IMR-90 (cell line): ENCODE data around the gene NFIX. TPM values are rescaled to one million over a fixed set of nuclear protein-coding genes. Genes with fewer than 3 reads are reported as not detected.

Experiments used
- ATAC-seq: fragments of 200-7000 bp; cut with Tn5 transposase; 2 replicates; pipeline ENCODE4 v1.9.1; 2020; ENCODE audit warnings: low read depth, mild to moderate bottlenecking, moderate library complexity
- BruUV-seq: library from RNA; stranded (reverse); fragments of 400-500 nt; replicated peaks from 2 replicates; lab custom pipeline; 2021; lab: Mats Ljungman, UMichigan
- CTCF ChIA-PET: fragments of 300-600 bp; formaldehyde crosslinking; extraction: SDS; loops from one replicate; lab custom pipeline; 2021; ENCODE audit warnings: antibody characterized with exemption; lab: Yijun Ruan, JAX
- POLR2A ChIA-PET: fragments of 300-600 bp; sonication (Branson Sonifier 250); formaldehyde crosslinking; loops from one replicate; lab custom pipeline; 2022; ENCODE audit warnings: antibody characterized with exemption; ENCODE audit not compliant: unreplicated experiment; lab: Charles Lee
- DNase-seq: peaks from one replicate; pipeline ENCODE4 v3.0.0; 2013
- H2AFZ ChIP-seq: replicated peaks from 2 replicates; pipeline ENCODE3; 2013; ENCODE audit warnings: low read length, mild to moderate bottlenecking; ENCODE audit not compliant: poor library complexity
- H2AK5ac ChIP-seq: 2 replicates; pipeline ENCODE4 v1.6.1; 2013; ENCODE audit warnings: low read depth, low read length, inconsistent platforms
- H2AK9ac ChIP-seq: replicated peaks from 2 replicates; pipeline ENCODE3; 2013; ENCODE audit warnings: mild to moderate bottlenecking, low read depth, low read length, moderate library complexity; ENCODE audit not compliant: poor library complexity
- H2BK120ac ChIP-seq: 2 replicates; pipeline ENCODE4 v1.6.1; 2013; ENCODE audit warnings: low read depth, low read length, inconsistent platforms
- H2BK15ac ChIP-seq: 3 replicates; pipeline ENCODE4 v1.6.1; 2013; ENCODE audit warnings: low read depth, low read length, inconsistent platforms
- H2BK20ac ChIP-seq: 2 replicates; pipeline ENCODE4 v1.6.1; 2013; ENCODE audit warnings: low read depth, mild to moderate bottlenecking, inconsistent platforms, low read length, moderate library complexity
- H2BK5ac ChIP-seq: 2 replicates; pipeline ENCODE4 v1.6.1; 2013; ENCODE audit warnings: mild to moderate bottlenecking, low read depth, low read length, inconsistent platforms; ENCODE audit not compliant: poor library complexity, severe bottlenecking
- H3K14ac ChIP-seq: replicated peaks from 2 replicates; pipeline ENCODE4 v1.6.1; 2013; ENCODE audit warnings: low read depth, low read length, inconsistent platforms
- H3K18ac ChIP-seq: 2 replicates; pipeline ENCODE4 v1.6.1; 2013; ENCODE audit warnings: low read depth, low read length, control low read depth
- H3K23ac ChIP-seq: 2 replicates; pipeline ENCODE4 v1.6.1; 2013; ENCODE audit warnings: low read depth, low read length, inconsistent platforms
- H3K27ac ChIP-seq: 2 replicates; pipeline ENCODE4 v1.5.1; 2013; ENCODE audit warnings: mild to moderate bottlenecking, control low read depth, low read length; ENCODE audit not compliant: insufficient read depth
- H3K27me3 ChIP-seq: 2 replicates; pipeline ENCODE4 v1.6.1; 2013; ENCODE audit warnings: low read length; ENCODE audit not compliant: control insufficient read depth, insufficient read depth
- H3K36me3 ChIP-seq: 2 replicates; pipeline ENCODE4 v1.6.1; 2013; ENCODE audit warnings: low read length, mixed read lengths; ENCODE audit not compliant: control insufficient read depth, insufficient read depth
- H3K4ac ChIP-seq: 2 replicates; pipeline ENCODE4 v1.6.1; 2013; ENCODE audit warnings: low read depth, low read length, inconsistent platforms
- H3K4me1 ChIP-seq: 2 replicates; pipeline ENCODE4 v1.6.1; 2013; ENCODE audit warnings: low read length, mixed read lengths; ENCODE audit not compliant: control insufficient read depth, insufficient read depth
- H3K4me2 ChIP-seq: 2 replicates; pipeline ENCODE4 v1.6.1; 2013; ENCODE audit warnings: low read depth, mild to moderate bottlenecking, control low read depth, low read length, moderate library complexity
- H3K4me3 ChIP-seq: 2 replicates; pipeline ENCODE4 v1.5.1; 2013; ENCODE audit warnings: low read depth, mild to moderate bottlenecking, control low read depth, low read length, moderate library complexity; ENCODE audit not compliant: insufficient read depth
- H3K56ac ChIP-seq: 2 replicates; pipeline ENCODE4 v1.6.1; 2013; ENCODE audit warnings: low read length, inconsistent platforms; ENCODE audit not compliant: insufficient read depth; ENCODE audit errors: extremely low read depth
- H3K79me1 ChIP-seq, 2 experiments: 2 replicates each; pipeline ENCODE4 v1.6.1; 2013; ENCODE audit warnings: low read length in 2 of 2, inconsistent platforms in 1 of 2, low read depth in 1 of 2
- H3K9ac ChIP-seq: 2 replicates; pipeline ENCODE4 v1.6.1; 2013; ENCODE audit warnings: low read depth, low read length, control low read depth
- H3K9me1 ChIP-seq: 2 replicates; pipeline ENCODE4 v1.6.1; 2013; ENCODE audit warnings: low read length, inconsistent platforms; ENCODE audit not compliant: insufficient read depth
- H3K9me3 ChIP-seq: 2 replicates; pipeline ENCODE4 v1.6.1; 2013; ENCODE audit warnings: low read length; ENCODE audit not compliant: control insufficient read depth, insufficient read depth
- H4K20me1 ChIP-seq: 2 replicates; pipeline ENCODE4 v1.6.1; 2013; ENCODE audit warnings: low read length, inconsistent platforms; ENCODE audit not compliant: insufficient read depth
- H4K5ac ChIP-seq: 2 replicates; pipeline ENCODE4 v1.6.1; 2013; ENCODE audit warnings: mild to moderate bottlenecking, low read depth, low read length, control low read depth
- H4K8ac ChIP-seq, 2 experiments: 2 replicates each; pipeline ENCODE4 v1.6.1; 2013; ENCODE audit warnings: low read depth in 2 of 2, low read length in 2 of 2, control low read depth in 1 of 2, inconsistent platforms in 1 of 2
- H4K91ac ChIP-seq: 2 replicates; pipeline ENCODE4 v1.6.1; 2013; ENCODE audit warnings: low read depth, low read length, inconsistent platforms; ENCODE audit not compliant: insufficient read depth
- BHLHE40 ChIP-seq: fragments of 150-350 bp; IDR thresholded peaks from 2 replicates; pipeline ENCODE4 v1.6.1; 2016; ENCODE audit warnings: mild to moderate bottlenecking, low read depth, low read length
- CEBPB ChIP-seq: IDR thresholded peaks from 2 replicates; pipeline ENCODE4 v1.6.1; 2012; ENCODE audit warnings: low read depth, low read length, improper control_type of control experiment
- CHD1 ChIP-seq: IDR thresholded peaks from 2 replicates; pipeline ENCODE4 v1.6.1; 2012; ENCODE audit warnings: low read depth, low read length, improper control_type of control experiment
- FOS ChIP-seq: fragments of 150-350 bp; IDR thresholded peaks from 2 replicates; pipeline ENCODE4 v1.6.1; 2016; ENCODE audit warnings: low read depth, low read length
- MAFK ChIP-seq: IDR thresholded peaks from 2 replicates; pipeline ENCODE4 v1.6.1; 2012; ENCODE audit warnings: low read depth, low read length, improper control_type of control experiment
- MAZ ChIP-seq: IDR thresholded peaks from 2 replicates; pipeline ENCODE4 v1.6.1; 2012; ENCODE audit warnings: low read depth, mild to moderate bottlenecking, low read length, improper control_type of control experiment, moderate library complexity, borderline replicate concordance
- MXI1 ChIP-seq: IDR thresholded peaks from 2 replicates; pipeline ENCODE4 v1.6.1; 2012; ENCODE audit warnings: low read depth, mild to moderate bottlenecking, low read length, moderate library complexity, borderline replicate concordance
- NFE2L2 ChIP-seq: fragments of 150-350 bp; IDR thresholded peaks from 2 replicates; pipeline ENCODE4 v1.6.1; 2016; ENCODE audit warnings: low read depth, mild to moderate bottlenecking, low read length
- POLR2A ChIP-seq: IDR thresholded peaks from 2 replicates; pipeline ENCODE4 v1.6.1; 2012; ENCODE audit warnings: mild to moderate bottlenecking, low read depth, low read length
- RAD21 ChIP-seq: IDR thresholded peaks from 2 replicates; pipeline ENCODE4 v1.6.1; 2012; ENCODE audit warnings: low read length, improper control_type of control experiment
- RCOR1 ChIP-seq: IDR thresholded peaks from 2 replicates; pipeline ENCODE4 v1.6.1; 2012; ENCODE audit warnings: mild to moderate bottlenecking, low read length, improper control_type of control experiment; ENCODE audit not compliant: insufficient replicate concordance
- RFX5 ChIP-seq: IDR thresholded peaks from 2 replicates; pipeline ENCODE4 v1.8.0; 2012; ENCODE audit warnings: low read depth, mild to moderate bottlenecking, low read length, moderate library complexity
- SMC3 ChIP-seq: fragments of 150-350 bp; IDR thresholded peaks from 2 replicates; pipeline ENCODE4 v1.6.1; 2016; ENCODE audit warnings: low read depth, mild to moderate bottlenecking, antibody characterized with exemption, low read length, moderate library complexity
- WGBS, 2 experiments: methylation state at CpG; one replicate each; pipeline versions ENCODE4 v1.1.5 to v1.1.7; 2013; ENCODE audit warnings: missing lambda C conversion rate in 2 of 2; ENCODE audit not compliant: insufficient read length in 1 of 2; ENCODE audit errors: extremely low coverage in 2 of 2; 5-methylcytosine and 5-hydroxymethylcytosine counted together
- dilution Hi-C: fragments of 300-500 bp; cut with HindIII; formaldehyde crosslinking; loops from one replicate; pipeline ENCODE4 v1.14.3; 2018; ENCODE audit warnings: low sequenced_read_pairs; ENCODE audit not compliant: unreplicated experiment
- in situ Hi-C: fragments of 300-500 bp; cut with MboI; formaldehyde crosslinking; loops from 3 replicates; pipeline ENCODE4 v1.14.3; 2019; ENCODE audit warnings: low sequenced_read_pairs, inconsistent platforms, mixed read lengths
- intact Hi-C: fragments of 100-400 bp; cut with micrococcal nuclease; formaldehyde crosslinking; loops from 2 replicates; pipeline ENCODE4 v1.10.0; 2022
- polyA plus RNA-seq, 3 experiments: library from polyadenylated mRNA; depleted of rRNA; stranded (reverse); fragments of >200 nt; gene quantifications; 2 replicates each; pipeline ENCODE4 v1.2.3, GENCODE V29; 2012; ENCODE audit warnings: low replicate concordance in 1 of 3
- total RNA-seq: library from RNA; depleted of rRNA; stranded (reverse); fragments of >200 nt; gene quantifications from 2 replicates; pipeline ENCODE4 v1.2.3, GENCODE V29; 2012
- TF ChIP-seq, protein P1 (sequence below): conservative IDR thresholded peaks from 2 replicates; pipeline ENCODE4 v1.5.1; 2012; ENCODE audit warnings: mild to moderate bottlenecking, low read depth, low read length, improper control_type of control experiment
- TF ChIP-seq, protein P2 (sequence below): fragments of 150-350 bp; IDR thresholded peaks from 2 replicates; pipeline ENCODE4 v1.6.1; 2017; ENCODE audit warnings: mild to moderate bottlenecking, antibody characterized with exemption, low read length, low read depth
- TF ChIP-seq, protein P3 (sequence below): fragments of 150-350 bp; IDR thresholded peaks from 2 replicates; pipeline ENCODE4 v1.6.1; 2016; ENCODE audit warnings: low read depth, mild to moderate bottlenecking, low read length, moderate library complexity, borderline replicate concordance

The NFIX gene
- total and polyA plus RNA-seq, 2 of the 4 experiments (the other 2 are of a cell fraction) = 10.2 to 47.7 TPM

DNA sequence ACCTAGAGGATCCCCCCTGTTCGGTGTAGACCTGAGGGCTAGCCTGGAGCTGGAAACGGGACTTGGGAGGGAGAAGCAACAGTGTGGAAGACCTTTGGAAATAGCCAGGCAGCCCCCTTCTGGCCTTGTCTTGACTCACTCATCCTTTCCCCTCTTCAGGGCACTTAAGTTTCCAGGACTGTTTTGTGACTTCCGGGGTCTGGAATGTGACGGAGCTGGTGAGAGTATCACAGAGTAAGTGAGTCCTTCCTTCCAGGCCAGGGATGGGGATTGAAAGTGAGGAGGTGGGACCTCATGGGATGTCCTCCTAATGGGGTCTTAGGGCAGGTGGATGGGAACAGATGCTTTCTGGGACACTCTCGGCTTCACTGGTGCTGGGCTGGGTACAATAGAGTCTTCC is 78.0 kb downstream of the NFIX start:
- no peak overlapping the region for H2BK20ac ChIP-seq
- H4K20me1 ChIP-seq = peaks cover 25% of the 10 kb centered on the region
- no peak overlapping the region for H3K18ac ChIP-seq
- H3K4ac ChIP-seq = no peak overlapping the region
- in situ Hi-C loops = no loop called here
- no peak overlapping the region for H3K9ac ChIP-seq
- no peak overlapping the region for H3K14ac ChIP-seq
- no peak overlapping the region for H2AK5ac ChIP-seq
- H2BK5ac ChIP-seq = no peak overlapping the region
- TF ChIP-seq MAZ (no peak), NFE2L2 (no peak), FOS (no peak), SMC3 (no peak), MXI1 (no peak), POLR2A (no peak), CHD1 (no peak), MAFK (no peak), RCOR1 (no peak), BHLHE40 (no peak), CEBPB (no peak), RAD21 (no peak), RFX5 (no peak)
- TF ChIP-seq, protein P1, sequence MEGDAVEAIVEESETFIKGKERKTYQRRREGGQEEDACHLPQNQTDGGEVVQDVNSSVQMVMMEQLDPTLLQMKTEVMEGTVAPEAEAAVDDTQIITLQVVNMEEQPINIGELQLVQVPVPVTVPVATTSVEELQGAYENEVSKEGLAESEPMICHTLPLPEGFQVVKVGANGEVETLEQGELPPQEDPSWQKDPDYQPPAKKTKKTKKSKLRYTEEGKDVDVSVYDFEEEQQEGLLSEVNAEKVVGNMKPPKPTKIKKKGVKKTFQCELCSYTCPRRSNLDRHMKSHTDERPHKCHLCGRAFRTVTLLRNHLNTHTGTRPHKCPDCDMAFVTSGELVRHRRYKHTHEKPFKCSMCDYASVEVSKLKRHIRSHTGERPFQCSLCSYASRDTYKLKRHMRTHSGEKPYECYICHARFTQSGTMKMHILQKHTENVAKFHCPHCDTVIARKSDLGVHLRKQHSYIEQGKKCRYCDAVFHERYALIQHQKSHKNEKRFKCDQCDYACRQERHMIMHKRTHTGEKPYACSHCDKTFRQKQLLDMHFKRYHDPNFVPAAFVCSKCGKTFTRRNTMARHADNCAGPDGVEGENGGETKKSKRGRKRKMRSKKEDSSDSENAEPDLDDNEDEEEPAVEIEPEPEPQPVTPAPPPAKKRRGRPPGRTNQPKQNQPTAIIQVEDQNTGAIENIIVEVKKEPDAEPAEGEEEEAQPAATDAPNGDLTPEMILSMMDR = no peak
- TF ChIP-seq, protein P2, sequence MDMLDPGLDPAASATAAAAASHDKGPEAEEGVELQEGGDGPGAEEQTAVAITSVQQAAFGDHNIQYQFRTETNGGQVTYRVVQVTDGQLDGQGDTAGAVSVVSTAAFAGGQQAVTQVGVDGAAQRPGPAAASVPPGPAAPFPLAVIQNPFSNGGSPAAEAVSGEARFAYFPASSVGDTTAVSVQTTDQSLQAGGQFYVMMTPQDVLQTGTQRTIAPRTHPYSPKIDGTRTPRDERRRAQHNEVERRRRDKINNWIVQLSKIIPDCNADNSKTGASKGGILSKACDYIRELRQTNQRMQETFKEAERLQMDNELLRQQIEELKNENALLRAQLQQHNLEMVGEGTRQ = no peak
- TF ChIP-seq, protein P3, sequence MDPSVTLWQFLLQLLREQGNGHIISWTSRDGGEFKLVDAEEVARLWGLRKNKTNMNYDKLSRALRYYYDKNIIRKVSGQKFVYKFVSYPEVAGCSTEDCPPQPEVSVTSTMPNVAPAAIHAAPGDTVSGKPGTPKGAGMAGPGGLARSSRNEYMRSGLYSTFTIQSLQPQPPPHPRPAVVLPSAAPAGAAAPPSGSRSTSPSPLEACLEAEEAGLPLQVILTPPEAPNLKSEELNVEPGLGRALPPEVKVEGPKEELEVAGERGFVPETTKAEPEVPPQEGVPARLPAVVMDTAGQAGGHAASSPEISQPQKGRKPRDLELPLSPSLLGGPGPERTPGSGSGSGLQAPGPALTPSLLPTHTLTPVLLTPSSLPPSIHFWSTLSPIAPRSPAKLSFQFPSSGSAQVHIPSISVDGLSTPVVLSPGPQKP = no peak
- H3K56ac ChIP-seq = no peak overlapping the region
- H3K23ac ChIP-seq = no peak overlapping the region
- H4K91ac ChIP-seq = no peak overlapping the region
- CTCF ChIA-PET = interaction anchor here (1.3 kb wide), 1 partner anchor 12 kb away, joined by 3 read pairs; no protein-coding TSS in a partner anchor
- no peak overlapping the region for H2BK120ac ChIP-seq
- no peaks in the 10 kb centered on the region for H3K9me3 ChIP-seq
- no peak overlapping the region for H2AFZ ChIP-seq
- DNase-seq (no peak), ATAC-seq (no peak)
- H3K4me1 ChIP-seq = peaks cover 14% of the 10 kb centered on the region; the same call in 1 of the 2 replicates
- H4K5ac ChIP-seq = no peak overlapping the region
- H4K8ac ChIP-seq = no peak overlapping the region
- no peak overlapping the region for H2AK9ac ChIP-seq
- peaks cover 39% of the 10 kb centered on the region for H3K36me3 ChIP-seq
- H3K27ac ChIP-seq = no peak overlapping the region
- intact Hi-C loops = no loop called here
- dilution Hi-C loops = no loop called here
- no peak overlapping the region for H3K4me2 ChIP-seq
- no peak overlapping the region for H3K4me3 ChIP-seq
- H3K9me1 ChIP-seq = no peaks in the 10 kb centered on the region
- POLR2A ChIA-PET = no interaction called here
- peaks cover 8 to 29% of the 10 kb centered on the region in 2 experiments; a peak in 3 of 4 replicates for H3K79me1 ChIP-seq
- no TSS peak for BruUV-seq
- H2BK15ac ChIP-seq = no peak overlapping the region
- H3K27me3 ChIP-seq = no peaks in the 10 kb centered on the region
- no CpG with 5 or more reads among the region's 5 CpGs for WGBS, 2 experiments
